ENCODE results near the gene EHMT2. TPM values are rescaled to one million over a fixed set of nuclear protein-coding genes. Genes with fewer than 3 reads are reported as not detected.
"Not testable (repeated sequence)": the region's sequence is repeated elsewhere in the genome, so short reads cannot be mapped to it uniquely, and the experiment has no call there.

The EHMT2 gene
- total and polyA plus RNA-seq, 2 donors (not counting 1 experiment from before 2014, with no cell fraction given) = 22.0 to 60.1 TPM

DNA sequence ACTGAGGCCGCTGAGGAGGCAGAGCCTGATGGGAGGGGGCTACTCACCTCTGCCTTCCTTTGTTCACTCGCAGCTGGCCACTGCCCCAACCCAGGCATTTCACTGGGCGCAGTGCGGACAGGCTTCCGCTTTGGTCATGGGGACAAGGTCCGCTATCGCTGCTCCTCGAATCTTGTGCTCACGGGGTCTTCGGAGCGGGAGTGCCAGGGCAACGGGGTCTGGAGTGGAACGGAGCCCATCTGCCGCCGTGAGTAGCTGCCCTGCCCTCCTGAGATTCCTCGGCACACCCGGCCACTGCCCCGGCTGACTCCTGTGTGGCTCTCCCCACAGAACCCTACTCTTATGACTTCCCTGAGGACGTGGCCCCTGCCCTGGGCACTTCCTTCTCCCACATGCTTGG is 36.0 kb upstream of the EHMT2 start:
- Histone ChIP-seq H3K9ac (ENCODE audit: insufficient read depth, low read length) (no peak overlapping the region), H2AFZ (ENCODE audit: low read length) (no peak overlapping the region), H3K4me3 (replicated peaks in 1 of 4; ENCODE audit: control extremely low read depth in 1 of 4, insufficient read depth in 1 of 4, low read depth in 3 of 4, low read length in 4 of 4) (no peak overlapping the region), H3K9me3 (ENCODE audit: control insufficient read depth, insufficient read depth, low read depth, low read length) (no peaks in the 10 kb centered on the region), H3K79me2 (ENCODE audit: control insufficient read depth, insufficient read depth, low read length) (no peaks in the 10 kb centered on the region), H3K27ac (ENCODE audit: insufficient read depth, low read length) (no peak overlapping the region), H3K4me1 (ENCODE audit: control insufficient read depth, extremely low read depth, insufficient read depth, low read length) (no peaks in the 10 kb centered on the region), H4K20me1 (ENCODE audit: control insufficient read depth, extremely low read depth, insufficient read depth, low read length) (no peaks in the 10 kb centered on the region), H3K4me2 (ENCODE audit: extremely low read depth, insufficient read depth, low read length) (no peak overlapping the region), H3K36me3 (ENCODE audit: control insufficient read depth, insufficient read depth, low read length) (no peaks in the 10 kb centered on the region), H3K27me3 (ENCODE audit: control insufficient read depth, insufficient read depth, low read length) (no peaks in the 10 kb centered on the region)
- no peak for TF ChIP-seq EZH2 (IDR thresholded peaks at IDR 0.05; ENCODE audit: low read length, missing control alignments)
- TF ChIP-seq, protein P1, sequence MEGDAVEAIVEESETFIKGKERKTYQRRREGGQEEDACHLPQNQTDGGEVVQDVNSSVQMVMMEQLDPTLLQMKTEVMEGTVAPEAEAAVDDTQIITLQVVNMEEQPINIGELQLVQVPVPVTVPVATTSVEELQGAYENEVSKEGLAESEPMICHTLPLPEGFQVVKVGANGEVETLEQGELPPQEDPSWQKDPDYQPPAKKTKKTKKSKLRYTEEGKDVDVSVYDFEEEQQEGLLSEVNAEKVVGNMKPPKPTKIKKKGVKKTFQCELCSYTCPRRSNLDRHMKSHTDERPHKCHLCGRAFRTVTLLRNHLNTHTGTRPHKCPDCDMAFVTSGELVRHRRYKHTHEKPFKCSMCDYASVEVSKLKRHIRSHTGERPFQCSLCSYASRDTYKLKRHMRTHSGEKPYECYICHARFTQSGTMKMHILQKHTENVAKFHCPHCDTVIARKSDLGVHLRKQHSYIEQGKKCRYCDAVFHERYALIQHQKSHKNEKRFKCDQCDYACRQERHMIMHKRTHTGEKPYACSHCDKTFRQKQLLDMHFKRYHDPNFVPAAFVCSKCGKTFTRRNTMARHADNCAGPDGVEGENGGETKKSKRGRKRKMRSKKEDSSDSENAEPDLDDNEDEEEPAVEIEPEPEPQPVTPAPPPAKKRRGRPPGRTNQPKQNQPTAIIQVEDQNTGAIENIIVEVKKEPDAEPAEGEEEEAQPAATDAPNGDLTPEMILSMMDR (conservative IDR thresholded peaks at IDR 0.05 in 1 of 2, IDR thresholded peaks at IDR 0.05 in 1 of 2; ENCODE audit: low read depth in 1 of 2, low read length in 2 of 2) = no peak
- no peak for DNase-seq (ENCODE audit: low read depth in 2 of 2)

DNA sequence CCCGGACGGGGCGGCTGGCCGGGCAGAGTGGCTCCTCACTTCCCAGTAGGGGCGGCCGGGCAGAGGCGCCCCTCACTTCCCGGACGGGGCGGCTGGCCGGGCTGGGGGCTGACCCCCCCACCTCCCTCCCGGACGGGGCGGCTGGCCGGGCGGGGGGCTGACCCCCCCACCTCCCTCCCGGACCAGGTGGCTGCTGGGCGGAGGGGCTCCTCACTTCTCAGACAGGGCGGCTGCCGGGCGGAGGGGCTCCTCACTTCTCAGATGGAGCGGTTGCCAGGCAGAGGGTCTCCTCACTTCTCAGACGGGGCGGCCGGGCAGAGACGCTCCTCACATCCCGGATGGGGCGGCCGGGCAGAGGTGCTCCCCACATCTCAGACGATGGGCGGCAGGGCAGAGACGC is 34.6 kb upstream of the EHMT2 start:
- H3K9ac ChIP-seq (ENCODE audit: insufficient read depth, low read length); H3K27me3 ChIP-seq (ENCODE audit: control insufficient read depth, insufficient read depth, low read length); H3K4me2 ChIP-seq (ENCODE audit: extremely low read depth, insufficient read depth, low read length); H3K27ac ChIP-seq (ENCODE audit: insufficient read depth, low read length); H3K79me2 ChIP-seq (ENCODE audit: control insufficient read depth, insufficient read depth, low read length); H3K36me3 ChIP-seq (ENCODE audit: control insufficient read depth, insufficient read depth, low read length); H3K4me1 ChIP-seq (ENCODE audit: control insufficient read depth, extremely low read depth, insufficient read depth, low read length); H4K20me1 ChIP-seq (ENCODE audit: control insufficient read depth, extremely low read depth, insufficient read depth, low read length); H3K4me3 ChIP-seq (replicated peaks in 1 of 4; ENCODE audit: control extremely low read depth in 1 of 4, insufficient read depth in 1 of 4, low read depth in 3 of 4, low read length in 4 of 4); H3K9me3 ChIP-seq (ENCODE audit: control insufficient read depth, insufficient read depth, low read depth, low read length); H2AFZ ChIP-seq (ENCODE audit: low read length); DNase-seq (ENCODE audit: low read depth in 2 of 2): not testable (repeated sequence)

DNA sequence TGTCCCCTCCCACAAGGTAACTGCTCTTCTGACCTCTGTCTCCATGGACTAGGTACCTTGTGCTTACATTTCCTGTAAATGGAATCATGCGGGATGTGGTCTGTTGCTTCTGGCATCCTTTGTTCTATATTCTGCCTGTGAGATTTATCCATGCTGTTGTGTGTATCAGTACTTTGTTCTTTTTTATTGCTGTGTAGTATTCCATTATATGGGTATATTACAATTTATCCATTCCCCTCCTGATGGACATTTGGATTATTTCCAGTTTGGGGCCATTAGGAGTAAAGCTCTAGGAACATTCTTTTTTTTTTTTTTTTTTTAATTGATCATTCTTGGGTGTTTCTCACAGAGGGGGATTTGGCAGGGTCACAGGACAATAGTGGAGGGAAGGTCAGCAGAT is 33.5 kb upstream of the EHMT2 start:
- H3K27me3 ChIP-seq (ENCODE audit: control insufficient read depth, insufficient read depth, low read length) = no peaks in the 10 kb centered on the region
- no peak overlapping the region for H3K9ac ChIP-seq (ENCODE audit: insufficient read depth, low read length)
- H4K20me1 ChIP-seq (ENCODE audit: control insufficient read depth, extremely low read depth, insufficient read depth, low read length) = no peaks in the 10 kb centered on the region
- no peak overlapping the region for H3K4me2 ChIP-seq (ENCODE audit: extremely low read depth, insufficient read depth, low read length)
- no peaks in the 10 kb centered on the region for H3K79me2 ChIP-seq (ENCODE audit: control insufficient read depth, insufficient read depth, low read length)
- no peak for DNase-seq (ENCODE audit: low read depth in 2 of 2)
- no peaks in the 10 kb centered on the region for H3K9me3 ChIP-seq (ENCODE audit: control insufficient read depth, insufficient read depth, low read depth, low read length)
- no peak for TF ChIP-seq EZH2 (IDR thresholded peaks at IDR 0.05; ENCODE audit: low read length, missing control alignments)
- TF ChIP-seq, protein P1 (conservative IDR thresholded peaks at IDR 0.05 in 1 of 2, IDR thresholded peaks at IDR 0.05 in 1 of 2; ENCODE audit: low read depth in 1 of 2, low read length in 2 of 2) = no peak
- H3K4me1 ChIP-seq (ENCODE audit: control insufficient read depth, extremely low read depth, insufficient read depth, low read length) = no peaks in the 10 kb centered on the region
- no peak overlapping the region for H3K27ac ChIP-seq (ENCODE audit: insufficient read depth, low read length)
- no peak overlapping the region for H3K4me3 ChIP-seq (replicated peaks in 1 of 4; ENCODE audit: control extremely low read depth in 1 of 4, insufficient read depth in 1 of 4, low read depth in 3 of 4, low read length in 4 of 4)
- H3K36me3 ChIP-seq (ENCODE audit: control insufficient read depth, insufficient read depth, low read length) = no peaks in the 10 kb centered on the region
- no peak overlapping the region for H2AFZ ChIP-seq (ENCODE audit: low read length)

DNA sequence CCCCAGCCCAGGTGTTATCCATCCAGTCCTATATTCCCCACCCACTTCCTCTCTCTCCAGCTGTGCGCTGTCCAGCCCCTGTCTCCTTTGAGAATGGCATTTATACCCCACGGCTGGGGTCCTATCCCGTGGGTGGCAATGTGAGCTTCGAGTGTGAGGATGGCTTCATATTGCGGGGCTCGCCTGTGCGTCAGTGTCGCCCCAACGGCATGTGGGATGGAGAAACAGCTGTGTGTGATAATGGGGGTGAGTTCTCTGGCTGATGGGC is 31.1 kb upstream of the EHMT2 start:
- TF ChIP-seq, protein P1 (conservative IDR thresholded peaks at IDR 0.05 in 1 of 2, IDR thresholded peaks at IDR 0.05 in 1 of 2; ENCODE audit: low read depth in 1 of 2, low read length in 2 of 2) = no peak
- TF ChIP-seq EZH2 (IDR thresholded peaks at IDR 0.05; ENCODE audit: low read length, missing control alignments) = no peak
- Histone ChIP-seq H3K9ac (ENCODE audit: insufficient read depth, low read length) (no peak overlapping the region), H3K4me2 (ENCODE audit: extremely low read depth, insufficient read depth, low read length) (no peak overlapping the region), H3K4me3 (replicated peaks in 1 of 4; ENCODE audit: control extremely low read depth in 1 of 4, insufficient read depth in 1 of 4, low read depth in 3 of 4, low read length in 4 of 4) (no peak overlapping the region), H4K20me1 (ENCODE audit: control insufficient read depth, extremely low read depth, insufficient read depth, low read length) (no peaks in the 10 kb centered on the region), H2AFZ (ENCODE audit: low read length) (no peak overlapping the region), H3K27me3 (ENCODE audit: control insufficient read depth, insufficient read depth, low read length) (no peaks in the 10 kb centered on the region), H3K9me3 (ENCODE audit: control insufficient read depth, insufficient read depth, low read depth, low read length) (no peaks in the 10 kb centered on the region), H3K27ac (ENCODE audit: insufficient read depth, low read length) (no peak overlapping the region), H3K36me3 (ENCODE audit: control insufficient read depth, insufficient read depth, low read length) (no peaks in the 10 kb centered on the region), H3K79me2 (ENCODE audit: control insufficient read depth, insufficient read depth, low read length) (no peaks in the 10 kb centered on the region), H3K4me1 (ENCODE audit: control insufficient read depth, extremely low read depth, insufficient read depth, low read length) (no peaks in the 10 kb centered on the region)
- no peak for DNase-seq (ENCODE audit: low read depth in 2 of 2)
